ENCODE data around the gene ACTR3.

ACTR3 gene

GRCh38 chr2:113857464-113857863 lies 32.4 kb upstream of the ACTR3 start:
- no peak for DNase-seq (ENCODE audit: low read depth)
- H3K4me3 ChIP-seq (ENCODE audit: control insufficient read depth, low read depth, low read length): no peak overlapping the region
- no peak for TF ChIP-seq CTCF (conservative IDR thresholded peaks at IDR 0.05; ENCODE audit: control insufficient read depth, insufficient read depth, low read depth, low read length)

GRCh38 chr2:113858764-113859163 lies 31.1 kb upstream of the ACTR3 start:
- no peak for TF ChIP-seq CTCF (conservative IDR thresholded peaks at IDR 0.05; ENCODE audit: control insufficient read depth, insufficient read depth, low read depth, low read length)
- DNase-seq (ENCODE audit: low read depth): peak; percentile 95
- H3K4me3 ChIP-seq (ENCODE audit: control insufficient read depth, low read depth, low read length): no peak overlapping the region

GRCh38 chr2:113861740-113862139 lies 28.1 kb upstream of the ACTR3 start:
- no peak for TF ChIP-seq CTCF (conservative IDR thresholded peaks at IDR 0.05; ENCODE audit: control insufficient read depth, insufficient read depth, low read depth, low read length)
- DNase-seq (ENCODE audit: low read depth): no peak
- no peak overlapping the region for H3K4me3 ChIP-seq (ENCODE audit: control insufficient read depth, low read depth, low read length)

GRCh38 chr2:113863144-113863543 lies 26.7 kb upstream of the ACTR3 start:
- TF ChIP-seq CTCF (conservative IDR thresholded peaks at IDR 0.05; ENCODE audit: control insufficient read depth, insufficient read depth, low read depth, low read length): no peak
- DNase-seq (ENCODE audit: low read depth): no peak

GRCh38 chr2:113867571-113867970 lies 22.3 kb upstream of the ACTR3 start:
- H3K4me3 ChIP-seq (ENCODE audit: control insufficient read depth, low read depth, low read length): no peak overlapping the region
- TF ChIP-seq CTCF (conservative IDR thresholded peaks at IDR 0.05; ENCODE audit: control insufficient read depth, insufficient read depth, low read depth, low read length): no peak
- DNase-seq (ENCODE audit: low read depth): no peak

More at GRCh38 chr2:113863144-113863543, 26.7 kb upstream of the ACTR3 start:
- no peak overlapping the region for H3K4me3 ChIP-seq (ENCODE audit: control insufficient read depth, low read depth, low read length)

GRCh38 chr2:113869253-113869652 lies 20.6 kb upstream of the ACTR3 start:
- no peak for TF ChIP-seq CTCF (conservative IDR thresholded peaks at IDR 0.05; ENCODE audit: control insufficient read depth, insufficient read depth, low read depth, low read length)
- no peak overlapping the region for H3K4me3 ChIP-seq (ENCODE audit: control insufficient read depth, low read depth, low read length)
- DNase-seq (ENCODE audit: low read depth): no peak

- TF ChIP-seq CTCF (conservative IDR thresholded peaks at IDR 0.05; ENCODE audit: control insufficient read depth, insufficient read depth, low read depth, low read length): no peak
- H3K4me3 ChIP-seq (ENCODE audit: control insufficient read depth, low read depth, low read length): no peak overlapping the region
- DNase-seq (ENCODE audit: low read depth): peak; percentile 61
Measured at GRCh38 chr2:113872201-113872600, 17.7 kb upstream of the ACTR3 start.
